Measurements from ENCODE around the gene DCAF6.

GRCh38 chr1:167904652-167905130 is 31.8 kb upstream of the DCAF6 start:
- TF ChIP-seq CTCF (IDR thresholded peaks at IDR 0.05; ENCODE audit: borderline replicate concordance, extremely low read depth, low read length, poor library complexity, severe bottlenecking) (no peak), EZH2 (IDR thresholded peaks at IDR 0.05; ENCODE audit: borderline replicate concordance, low read depth, low read length, severe bottlenecking) (no peak)
